Gastroesophageal sphincter (tissue), 4 donors: Measurements from ENCODE around the gene LNP1. TPM values are rescaled to one million over a fixed set of nuclear protein-coding genes. Genes with fewer than 3 reads are reported as not detected.

Experiments
- ATAC-seq: fragments of 150-250 bp; one replicate; pipeline ENCODE4 v1.9.1; 2016; ENCODE audit warnings: mild to moderate bottlenecking, moderate library complexity
- H3K27ac ChIP-seq, 4 donors: fragments of 200-600 bp; sonication (generic) in 3 of 4; 1 replicate in 3 of 4; 2 replicates in 1 of 4; pipeline ENCODE4 v1.5.1; 2016 to 2019
- H3K27me3 ChIP-seq: fragments of 200-600 bp; sonication (generic); one replicate; pipeline ENCODE4 v1.5.1; 2019
- H3K36me3 ChIP-seq, 2 donors: fragments of 200-600 bp; sonication (generic); one replicate each; pipeline ENCODE4 v1.5.1; 2019; ENCODE audit warnings: control low read depth in 1 of 2
- H3K4me1 ChIP-seq, 3 donors: fragments of 200-600 bp; sonication (generic); 1 replicate in 2 of 3; 2 replicates in 1 of 3; pipeline ENCODE4 v1.5.1; 2016 to 2019; ENCODE audit warnings: control low read depth in 2 of 3
- H3K4me3 ChIP-seq, 2 donors: fragments of 200-600 bp; sonication (generic); one replicate each; pipeline ENCODE4 v1.5.1; 2019; ENCODE audit warnings: mild to moderate bottlenecking in 1 of 2, moderate library complexity in 1 of 2
- H3K9me3 ChIP-seq, 3 donors: fragments of 200-600 bp; sonication (generic); one replicate each; pipeline ENCODE4 v1.5.1; 2017 to 2019; ENCODE audit warnings: control low read depth in 2 of 3
- CTCF ChIP-seq, 4 experiments: fragments of 200-600 bp in 2 of 4; fragments of 450-650 bp in 2 of 4; sonication (generic) in 1 of 4; IDR thresholded peaks; one replicate each; pipeline ENCODE4 v1.5.1; 2017 to 2019; ENCODE audit warnings: antibody characterized with exemption in 4 of 4, mild to moderate bottlenecking in 2 of 4, moderate library complexity in 2 of 4
- EP300 ChIP-seq: sonication (generic); formaldehyde crosslinking; IDR thresholded peaks from one replicate; pipeline ENCODE4 v1.6.1; 2017; ENCODE audit warnings: antibody characterized with exemption, mild to moderate bottlenecking
- POLR2A ChIP-seq, 2 donors: fragments of 450-650 bp; IDR thresholded peaks; one replicate each; pipeline ENCODE4 v1.6.1; 2017; ENCODE audit warnings: antibody characterized with exemption in 2 of 2, mild to moderate bottlenecking in 2 of 2, moderate library complexity in 1 of 2
- POLR2AphosphoS5 ChIP-seq: sonication (generic); formaldehyde crosslinking; IDR thresholded peaks from one replicate; pipeline ENCODE4 v1.6.1; 2017; ENCODE audit warnings: antibody characterized with exemption
- WGBS, 2 donors: methylation state at CpG; one replicate each; pipeline ENCODE4 v1.1.5; 2018; ENCODE audit warnings: low coverage in 1 of 2; 5-methylcytosine and 5-hydroxymethylcytosine counted together
- total RNA-seq, 4 donors: library from RNA; depleted of rRNA; stranded (reverse); fragments of >200 nt; gene quantifications; one replicate each; pipeline ENCODE4 v1.1.0, GENCODE V29; 2016

Gene LNP1
- total RNA-seq, 4 donors from 2014 or later: 2.3 to 3.9 (median 3.2) TPM

DNA sequence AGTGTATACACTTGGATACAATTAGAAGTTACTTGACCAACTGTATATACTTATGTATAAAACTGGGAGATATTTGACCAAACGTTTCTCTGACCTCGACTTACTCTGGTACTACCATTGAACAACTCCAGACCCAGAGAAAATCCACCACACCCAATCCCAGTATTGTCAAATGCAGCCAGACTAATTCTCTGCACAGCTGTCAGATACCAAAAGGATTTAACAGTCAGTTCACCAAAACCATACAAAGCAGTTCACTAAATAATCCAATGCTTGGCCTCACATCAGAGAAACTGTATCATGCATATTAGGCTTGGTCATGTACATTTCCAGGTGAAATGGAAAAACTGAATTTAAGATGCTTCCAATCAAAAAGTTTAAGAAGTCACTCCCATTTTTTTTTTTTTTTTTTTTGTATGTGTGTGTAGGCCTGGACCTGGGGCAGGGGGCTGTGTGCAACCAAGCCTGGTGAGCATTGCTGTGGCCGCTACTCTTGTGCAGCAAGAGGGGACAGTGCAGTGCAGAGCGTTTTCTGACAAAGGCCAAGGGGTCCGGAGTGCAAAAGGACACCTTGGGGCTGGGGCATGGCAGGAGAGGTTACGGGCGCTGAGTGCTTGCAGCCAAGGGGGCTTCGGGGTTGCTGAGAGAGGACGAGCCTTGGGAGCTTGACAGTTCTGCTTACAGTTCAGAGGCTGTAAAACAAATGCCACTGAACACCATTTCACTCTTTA is 1.8 kb upstream of the LNP1 start:
- H3K4me1 ChIP-seq: peaks cover 9 to 69% (median 17%) of the 10 kb centered on the region in 3 donors
- H3K27me3 ChIP-seq: no peaks in the 10 kb centered on the region
- no peak for TF ChIP-seq CTCF (IDR thresholded peaks at IDR 0.05)
- TF ChIP-seq POLR2AphosphoS5: no peak
- no peak for TF ChIP-seq POLR2A (IDR thresholded peaks at IDR 0.05)
- no peak for TF ChIP-seq EP300
- ATAC-seq: no peak
- no peaks in the 10 kb centered on the region for H3K36me3 ChIP-seq
- WGBS, 2 donors: 27 to 39% methylated on average over 8 to 9 of the region's 9 CpGs
- peak overlapping the region in 2 of 4 donors; percentile 94 for H3K27ac ChIP-seq
- H3K9me3 ChIP-seq: no peaks in the 10 kb centered on the region
- H3K4me3 ChIP-seq: peak overlapping the region; percentile 86 to 92

DNA sequence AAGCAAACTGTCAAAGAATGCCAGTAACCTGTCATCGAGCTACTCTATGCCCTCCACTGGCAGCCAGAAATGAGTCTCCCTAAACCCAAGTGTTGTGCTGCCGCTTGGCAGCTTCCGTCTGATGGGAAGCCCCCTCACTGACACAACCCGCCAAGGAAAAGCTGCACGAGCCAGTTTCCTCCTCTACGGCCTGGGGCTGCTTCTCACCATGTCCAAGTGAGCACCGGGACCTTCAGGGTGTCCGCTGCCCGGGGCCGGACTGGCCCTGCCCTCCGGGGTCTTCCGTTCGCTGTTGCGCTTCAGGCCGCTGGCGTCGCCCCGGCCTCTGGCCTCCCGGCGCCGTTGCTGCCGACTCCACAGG is 940 bp upstream of the LNP1 start:
- H3K4me1 ChIP-seq: peaks cover 9 to 69% (median 17%) of the 10 kb centered on the region in 3 donors
- WGBS, 2 donors: 0% methylated on average over 2 of the region's 22 CpGs; no CpG with 5 or more reads in 1 of the 2 donors

DNA sequence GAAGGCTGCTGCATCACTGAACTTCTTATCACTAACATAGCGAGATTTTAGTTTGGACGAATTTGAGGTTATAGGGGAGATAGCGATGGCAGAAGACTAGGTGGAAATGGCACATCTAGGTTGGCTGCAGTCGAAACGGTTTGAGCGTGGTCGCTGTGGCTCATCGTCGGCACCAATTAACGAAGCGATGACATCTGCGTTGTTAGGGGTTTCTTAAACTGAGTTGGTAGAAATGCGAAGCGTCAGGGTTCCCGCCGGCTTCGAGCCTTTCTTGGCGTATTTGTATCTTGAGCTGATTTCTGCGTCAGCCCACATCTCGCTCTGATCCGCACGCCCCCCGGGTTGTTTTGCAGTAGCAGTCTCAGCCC is 319 bp downstream of the LNP1 start:
- H3K9me3 ChIP-seq: no peaks in the 10 kb centered on the region
- ATAC-seq: no peak
- WGBS, 2 donors: 0% methylated on average over 11 to 22 of the region's 23 CpGs
- H3K4me1 ChIP-seq: peaks cover 9 to 62% (median 17%) of the 10 kb centered on the region in 3 donors
- H3K27me3 ChIP-seq: no peaks in the 10 kb centered on the region
- H3K4me3 ChIP-seq: peak overlapping the region; percentile 86 to 92
- TF ChIP-seq EP300 (no peak), POLR2A (IDR thresholded peaks at IDR 0.05) (no peak), POLR2AphosphoS5 (no peak), CTCF (IDR thresholded peaks at IDR 0.05) (no peak)
- no peaks in the 10 kb centered on the region for H3K36me3 ChIP-seq
- peak overlapping the region; percentile 81 to 95 (median 94) for H3K27ac ChIP-seq

More for the DNA sequence above, 940 bp upstream of the LNP1 start:
- Histone ChIP-seq H3K27ac (peak overlapping the region; percentile 81 to 95 (median 94)), H3K36me3 (no peaks in the 10 kb centered on the region), H3K27me3 (no peaks in the 10 kb centered on the region), H3K4me3 (peak overlapping the region; percentile 86 to 92), H3K9me3 (no peaks in the 10 kb centered on the region)
- ATAC-seq: no peak
- TF ChIP-seq POLR2A (IDR thresholded peaks at IDR 0.05): no peak
- TF ChIP-seq EP300: no peak
- no peak for TF ChIP-seq POLR2AphosphoS5
- no peak for TF ChIP-seq CTCF (IDR thresholded peaks at IDR 0.05)

GRCh38 chr3:100402256-100402655 is 917 bp downstream of the LNP1 start:
- H3K36me3 ChIP-seq: peaks cover 0 to under 1% of the 10 kb centered on the region in 2 donors
- H3K4me1 ChIP-seq: peaks cover 9 to 56% (median 17%) of the 10 kb centered on the region in 3 donors
- TF ChIP-seq EP300: no peak
- no peak for TF ChIP-seq POLR2A (IDR thresholded peaks at IDR 0.05)
- TF ChIP-seq POLR2AphosphoS5: no peak
- no peak for ATAC-seq
- peak overlapping the region; percentile 86 to 92 for H3K4me3 ChIP-seq
- WGBS, 2 donors: 0% methylated on average over 2 of the region's 2 CpGs
- peak overlapping the region; percentile 81 to 95 (median 94) for H3K27ac ChIP-seq
- H3K9me3 ChIP-seq: peaks cover 0 to 5% (median 0%) of the 10 kb centered on the region in 3 donors
- H3K27me3 ChIP-seq: no peaks in the 10 kb centered on the region

DNA sequence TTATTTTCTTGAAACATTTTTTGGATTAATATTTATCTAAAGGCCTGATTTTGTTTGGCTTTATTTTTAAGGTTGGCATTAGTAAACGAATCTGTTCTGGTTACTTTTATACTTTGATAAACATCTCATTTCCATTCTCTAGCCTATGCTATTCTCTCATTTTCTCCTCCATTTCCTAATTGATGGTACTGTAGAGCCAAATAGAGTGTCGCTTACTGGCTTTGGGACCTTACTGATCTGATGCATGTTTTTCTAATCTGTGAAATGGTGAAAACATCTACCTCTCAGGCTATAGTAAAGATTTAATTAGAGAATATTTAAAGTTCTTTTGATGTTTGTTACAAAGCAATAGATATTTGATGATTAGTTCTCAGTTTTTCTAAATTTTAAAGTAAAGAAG is 1.6 kb downstream of the LNP1 start:
- TF ChIP-seq POLR2A (IDR thresholded peaks at IDR 0.05) (no peak), EP300 (no peak)
- whole genome bisulfite sequencing, 2 donors: 8 to 20% methylated on average over 1 to 2 of the region's 2 CpGs
- ATAC-seq: no peak
- peaks cover 0 to 9% (median 0%) of the 10 kb centered on the region in 3 donors for H3K9me3 ChIP-seq
- peaks cover 0 to 4% of the 10 kb centered on the region in 2 donors for H3K36me3 ChIP-seq
- H3K4me3 ChIP-seq: peak overlapping the region in 1 of 2 donors; percentile 92
- H3K27me3 ChIP-seq: no peaks in the 10 kb centered on the region
- no peak overlapping the region for H3K27ac ChIP-seq
- H3K4me1 ChIP-seq: peaks cover 9 to 50% (median 17%) of the 10 kb centered on the region in 3 donors
